ENCODE results near the gene MRPL43.

MRPL43 gene

GRCh38 chr10:100986952-100987684 is at the start of gene MRPL43, which contains the start of gene TWNK:
MRPL43 (minus strand) TSS chr10:100987497; CDS start chr10:100987443, 54 bp downstream.
TWNK (plus strand) TSS chr10:100987543; CDS start chr10:100988211, 668 bp downstream.
- DNase-seq, result peak; percentile 88 to 90
- no peak for TF ChIP-seq GATA1 (IDR thresholded peaks at IDR 0.05; ENCODE audit: low read depth, low read length)
- peak; percentile 73 for TF ChIP-seq POLR2A (IDR thresholded peaks at IDR 0.05; ENCODE audit: low read length)

- TF ChIP-seq POLR2A (IDR thresholded peaks at IDR 0.05; ENCODE audit: low read length) (no peak), GATA1 (IDR thresholded peaks at IDR 0.05; ENCODE audit: low read depth, low read length) (no peak)
- no peak for DNase-seq
Observed at GRCh38 chr10:101036726-101037125, 49.4 kb upstream of the MRPL43 start.

- no peak for DNase-seq
- TF ChIP-seq GATA1 (IDR thresholded peaks at IDR 0.05; ENCODE audit: low read depth, low read length) (no peak), POLR2A (IDR thresholded peaks at IDR 0.05; ENCODE audit: low read length) (no peak)
Observed at GRCh38 chr10:101035916-101036702, 48.8 kb upstream of the MRPL43 start.

GRCh38 chr10:101035314-101035713 is 48.0 kb upstream of the MRPL43 start:
- TF ChIP-seq GATA1 (IDR thresholded peaks at IDR 0.05; ENCODE audit: low read depth, low read length) (no peak), POLR2A (IDR thresholded peaks at IDR 0.05; ENCODE audit: low read length) (no peak)
- no peak for DNase-seq

DNA sequence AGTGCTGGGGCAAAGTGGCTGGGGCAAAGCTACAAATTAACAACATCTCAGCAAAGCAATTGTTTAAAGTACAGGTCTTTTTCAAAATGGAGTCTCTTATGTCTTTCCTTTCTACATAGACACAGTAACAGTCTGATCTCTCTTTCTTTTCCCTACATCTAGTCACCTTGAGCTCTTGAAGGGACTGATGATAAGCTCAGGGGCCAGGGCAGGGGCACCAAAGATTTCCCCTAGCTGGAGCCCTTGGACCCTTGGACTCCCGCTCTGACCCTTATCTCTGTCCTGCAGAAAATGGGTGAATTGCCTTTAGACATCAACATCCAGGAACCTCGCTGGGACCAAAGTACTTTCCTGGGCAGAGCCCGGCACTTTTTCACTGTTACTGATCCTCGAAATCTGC is 47.1 kb upstream of the MRPL43 start:
- DNase-seq, result peak; percentile 18 to 25

- TF ChIP-seq GATA1 (IDR thresholded peaks at IDR 0.05; ENCODE audit: low read depth, low read length) (no peak), POLR2A (IDR thresholded peaks at IDR 0.05; ENCODE audit: low read length) (no peak)
Observed at GRCh38 chr10:101033276-101033675, 46.0 kb upstream of the MRPL43 start.

DNA sequence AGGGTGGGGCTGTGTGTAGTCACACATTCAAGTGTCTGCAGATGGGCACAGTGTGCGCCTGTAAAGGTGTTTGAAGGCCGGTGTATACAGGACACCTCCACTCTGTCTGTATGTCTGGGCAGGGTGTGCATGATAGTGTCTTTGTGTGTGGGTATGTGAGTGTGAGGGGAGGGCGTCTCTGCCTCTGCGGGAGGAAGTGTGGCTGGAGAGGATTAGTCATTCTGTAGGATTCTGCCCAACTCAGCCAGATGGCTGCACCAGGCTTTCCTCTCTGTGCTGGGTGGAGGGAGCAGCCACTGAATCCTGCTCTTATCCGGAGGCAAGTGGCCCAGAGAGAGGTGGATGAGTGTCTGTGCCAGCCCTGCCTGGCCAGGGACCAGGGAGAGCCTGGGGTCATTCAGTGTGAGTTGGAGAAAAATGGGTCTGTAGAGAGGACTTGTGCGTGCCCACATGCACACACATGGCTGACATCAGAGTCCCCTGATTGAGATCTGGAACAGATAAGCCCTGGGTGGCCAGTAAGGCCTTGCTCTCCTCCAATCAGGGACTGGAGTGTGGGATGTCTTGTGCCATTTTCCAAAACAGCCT is 45.4 kb upstream of the MRPL43 start:
- no peak for TF ChIP-seq GATA1 (IDR thresholded peaks at IDR 0.05; ENCODE audit: low read depth, low read length)
- peak; percentile 79 for TF ChIP-seq POLR2A (IDR thresholded peaks at IDR 0.05; ENCODE audit: low read length)

More at GRCh38 chr10:101033276-101033675, 46.0 kb upstream of the MRPL43 start:
- DNase-seq, result no peak

GRCh38 chr10:101031796-101032636 is 44.7 kb upstream of the MRPL43 start:
- peak; percentile 62 to 81 for DNase-seq

More for the DNA sequence above, 45.4 kb upstream of the MRPL43 start:
- peak; percentile 37 to 61 for DNase-seq

GRCh38 chr10:101031128-101031795 is 44.0 kb upstream of the MRPL43 start, which contains the start of the genes PDZD7 and SFXN3:
PDZD7 (minus strand) TSS chr10:101031129; CDS start chr10:101030219, 910 bp downstream.
SFXN3 (plus strand) TSS chr10:101031234; CDS start chr10:101034695, 3,461 bp downstream.
- DNase-seq, result peak; percentile 94 to 97
- TF ChIP-seq GATA1 (IDR thresholded peaks at IDR 0.05; ENCODE audit: low read depth, low read length) (no peak), POLR2A (IDR thresholded peaks at IDR 0.05; ENCODE audit: low read length) (peak; percentile 48)

More at GRCh38 chr10:101031796-101032636, 44.7 kb upstream of the MRPL43 start:
- no peak for TF ChIP-seq GATA1 (IDR thresholded peaks at IDR 0.05; ENCODE audit: low read depth, low read length)
- TF ChIP-seq POLR2A (IDR thresholded peaks at IDR 0.05; ENCODE audit: low read length), result no peak

DNA sequence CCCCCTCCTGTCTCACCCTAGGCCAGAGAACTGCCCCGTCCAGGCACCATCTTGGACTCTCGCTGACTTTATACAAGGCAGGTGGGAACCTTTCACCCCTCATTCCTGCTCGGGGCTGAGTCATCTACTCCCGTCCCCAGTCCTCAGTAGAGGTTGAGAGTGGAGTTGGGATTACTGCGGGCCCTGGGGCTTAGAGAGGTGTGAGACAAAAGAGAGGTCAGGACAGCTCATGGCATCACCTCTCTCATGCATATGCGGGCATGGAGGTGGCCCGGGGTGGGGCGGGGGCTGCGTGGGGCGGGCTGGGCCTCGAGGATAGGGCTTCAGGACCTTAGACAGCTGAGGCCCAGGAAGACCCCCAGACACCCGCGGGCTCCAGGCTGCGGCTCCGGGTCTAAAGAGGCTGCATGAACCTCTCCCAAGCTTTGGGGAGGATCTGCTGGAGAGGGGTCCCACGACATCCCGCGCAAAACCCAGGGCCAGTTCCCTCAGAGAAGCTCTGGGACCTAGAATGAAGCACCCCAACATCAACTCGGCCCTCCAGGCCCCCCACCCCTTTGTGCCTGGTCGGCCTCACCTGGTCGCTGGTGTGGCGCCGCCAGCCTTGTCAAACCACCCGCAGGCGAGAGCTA is 43.3 kb upstream of the MRPL43 start:
- DNase-seq, result no peak

GRCh38 chr10:101029520-101030295 is 42.4 kb upstream of the MRPL43 start:
- no peak for DNase-seq
- no peak for TF ChIP-seq GATA1 (IDR thresholded peaks at IDR 0.05; ENCODE audit: low read depth, low read length)
- TF ChIP-seq POLR2A (IDR thresholded peaks at IDR 0.05; ENCODE audit: low read length), result no peak

More for the DNA sequence above, 43.3 kb upstream of the MRPL43 start:
- no peak for TF ChIP-seq GATA1 (IDR thresholded peaks at IDR 0.05; ENCODE audit: low read depth, low read length)
- no peak for TF ChIP-seq POLR2A (IDR thresholded peaks at IDR 0.05; ENCODE audit: low read length)
